HEK293T (cell line): ENCODE data around the gene ST6GAL1.

ENCODE experiments used
- FOXK2 ChIP-seq: fragments of 450-650 bp; IDR thresholded peaks from 2 replicates; pipeline ENCODE4 v1.6.1; 2016; ENCODE audit warnings: mild to moderate bottlenecking
- HDGF ChIP-seq: fragments of 450-650 bp; IDR thresholded peaks from 2 replicates; pipeline ENCODE4 v1.6.1; 2017; ENCODE audit warnings: antibody characterized with exemption, borderline replicate concordance
- LEF1 ChIP-seq: fragments of 450-650 bp; IDR thresholded peaks from 2 replicates; pipeline ENCODE4 v1.6.1; 2017; ENCODE audit warnings: mild to moderate bottlenecking, borderline replicate concordance

DNA sequence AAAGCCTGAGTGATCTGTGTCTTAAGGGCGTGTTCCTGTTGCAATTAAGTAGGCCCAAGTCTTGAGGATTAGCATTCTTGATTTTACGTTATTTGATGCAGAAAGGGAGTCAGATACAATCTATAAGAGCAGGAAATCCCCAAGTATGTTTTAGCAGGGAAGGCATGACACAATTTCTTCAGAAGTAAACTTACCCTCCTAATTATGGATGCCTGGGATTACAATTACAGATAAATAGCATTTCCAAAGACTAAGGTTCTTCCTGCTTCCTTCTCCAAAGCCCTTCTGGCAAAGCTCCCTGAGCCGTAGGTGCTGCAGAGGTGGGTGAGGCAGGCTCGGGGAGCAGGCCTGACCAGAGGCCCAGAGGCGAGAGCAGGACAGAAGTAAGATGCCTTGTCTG is 34.9 kb upstream of the ST6GAL1 start:
- TF ChIP-seq FOXK2 (no peak), LEF1 (no peak), HDGF (no peak)
